Effector memory CD4-positive, alpha-beta T cell (primary cell): ENCODE data around the gene CYCS.
"Not testable (repeated sequence)": the region's sequence is repeated elsewhere in the genome, so short reads cannot be mapped to it uniquely, and the experiment has no call there.

ENCODE experiments used
- DNase-seq, 3 donors: peaks; one replicate each; pipeline ENCODE4 v3.0.0-alpha.2; 2020
- H3K27ac ChIP-seq: 2 replicates; pipeline ENCODE4 v1.7.0; 2013; ENCODE audit warnings: mild to moderate bottlenecking, low read length, moderate library complexity; ENCODE audit not compliant: insufficient read depth, poor library complexity, severe bottlenecking
- H3K27me3 ChIP-seq: replicated peaks from 2 replicates; pipeline ENCODE4 v1.7.0; 2013; ENCODE audit warnings: mild to moderate bottlenecking, low read length; ENCODE audit not compliant: insufficient read depth, control insufficient read depth, poor library complexity, severe bottlenecking
- H3K36me3 ChIP-seq: 2 replicates; pipeline ENCODE4 v1.7.0; 2013; ENCODE audit warnings: mild to moderate bottlenecking, low read length, moderate library complexity; ENCODE audit not compliant: control insufficient read depth, insufficient read depth
- H3K4me1 ChIP-seq: 2 replicates; pipeline ENCODE4 v1.7.0; 2013; ENCODE audit warnings: low read length, mild to moderate bottlenecking; ENCODE audit not compliant: control insufficient read depth, insufficient read depth, poor library complexity, severe bottlenecking
- H3K4me3 ChIP-seq: 2 replicates; pipeline ENCODE4 v1.7.0; 2013; ENCODE audit warnings: low read length, low read depth, mild to moderate bottlenecking; ENCODE audit not compliant: insufficient read depth, poor library complexity, severe bottlenecking
- H3K9me3 ChIP-seq: 2 replicates; pipeline ENCODE4 v1.7.0; 2013; ENCODE audit warnings: mild to moderate bottlenecking, low read length, moderate library complexity; ENCODE audit not compliant: control insufficient read depth

The CYCS gene

GRCh38 chr7:25098096-25099046 lies 26.7 kb downstream of the CYCS start:
- no peak overlapping the region for H3K27ac ChIP-seq
- H3K4me3 ChIP-seq, result no peak overlapping the region
- peak; percentile 29 to 46 (median 33) for DNase-seq
- no peaks in the 10 kb centered on the region for H3K27me3 ChIP-seq
- H3K9me3 ChIP-seq, result no peaks in the 10 kb centered on the region
- no peaks in the 10 kb centered on the region for H3K36me3 ChIP-seq
- no peaks in the 10 kb centered on the region for H3K4me1 ChIP-seq

- Histone ChIP-seq H3K27me3 (no peaks in the 10 kb centered on the region), H3K4me3 (no peak overlapping the region), H3K36me3 (no peaks in the 10 kb centered on the region), H3K9me3 (no peaks in the 10 kb centered on the region), H3K27ac (no peak overlapping the region), H3K4me1 (no peaks in the 10 kb centered on the region)
- DNase-seq, result no peak
These were observed 29.3 kb downstream of the CYCS start for GRCh38 chr7:25095516-25096345.

GRCh38 chr7:25093268-25093826 lies 31.7 kb downstream of the CYCS start:
- Histone ChIP-seq H3K36me3 (no peaks in the 10 kb centered on the region), H3K4me1 (no peaks in the 10 kb centered on the region), H3K9me3 (no peaks in the 10 kb centered on the region), H3K27me3 (no peaks in the 10 kb centered on the region), H3K27ac (no peak overlapping the region), H3K4me3 (no peak overlapping the region)
- peak; percentile 35 to 58 (median 48) for DNase-seq

GRCh38 chr7:25091779-25092178 lies 33.3 kb downstream of the CYCS start:
- H3K36me3 ChIP-seq, result no peaks in the 10 kb centered on the region
- DNase-seq, result no peak
- no peaks in the 10 kb centered on the region for H3K9me3 ChIP-seq
- no peak overlapping the region for H3K27ac ChIP-seq
- no peaks in the 10 kb centered on the region for H3K4me1 ChIP-seq
- H3K27me3 ChIP-seq, result no peaks in the 10 kb centered on the region
- no peak overlapping the region for H3K4me3 ChIP-seq

- Histone ChIP-seq H3K4me1 (no peaks in the 10 kb centered on the region), H3K36me3 (no peaks in the 10 kb centered on the region), H3K9me3 (no peaks in the 10 kb centered on the region), H3K27ac (no peak overlapping the region), H3K27me3 (no peaks in the 10 kb centered on the region), H3K4me3 (no peak overlapping the region)
- no peak for DNase-seq
These were observed 33.9 kb downstream of the CYCS start for GRCh38 chr7:25091176-25091575.

- Histone ChIP-seq H3K9me3 (no peaks in the 10 kb centered on the region), H3K27me3 (no peaks in the 10 kb centered on the region), H3K27ac (no peak overlapping the region), H3K4me1 (no peaks in the 10 kb centered on the region), H3K36me3 (no peaks in the 10 kb centered on the region), H3K4me3 (no peak overlapping the region)
- DNase-seq, result no peak
These were observed 34.7 kb downstream of the CYCS start for GRCh38 chr7:25090374-25090773.

- Histone ChIP-seq H3K4me3 (no peak overlapping the region), H3K4me1 (no peaks in the 10 kb centered on the region), H3K27me3 (no peaks in the 10 kb centered on the region), H3K27ac (no peak overlapping the region), H3K9me3 (no peaks in the 10 kb centered on the region), H3K36me3 (no peaks in the 10 kb centered on the region)
- no peak for DNase-seq
These were observed 37.2 kb downstream of the CYCS start for GRCh38 chr7:25087855-25088254.

- DNase-seq, result no peak
- H3K4me1 ChIP-seq, result no peaks in the 10 kb centered on the region
- no peak overlapping the region for H3K4me3 ChIP-seq
- H3K27ac ChIP-seq, result no peak overlapping the region
- no peaks in the 10 kb centered on the region for H3K27me3 ChIP-seq
- no peaks in the 10 kb centered on the region for H3K9me3 ChIP-seq
- no peaks in the 10 kb centered on the region for H3K36me3 ChIP-seq
These were observed 40.2 kb downstream of the CYCS start for GRCh38 chr7:25084821-25085220.

GRCh38 chr7:25083201-25083600 lies 41.9 kb downstream of the CYCS start:
- Histone ChIP-seq H3K27me3 (no peaks in the 10 kb centered on the region), H3K36me3 (no peaks in the 10 kb centered on the region), H3K9me3 (no peaks in the 10 kb centered on the region), H3K4me3 (no peak overlapping the region), H3K4me1 (no peaks in the 10 kb centered on the region), H3K27ac (no peak overlapping the region)
- no peak for DNase-seq

GRCh38 chr7:25082041-25082440 lies 43.0 kb downstream of the CYCS start:
- H3K4me3 ChIP-seq, H3K36me3 ChIP-seq, H3K9me3 ChIP-seq, DNase-seq, H3K27me3 ChIP-seq, H3K27ac ChIP-seq, H3K4me1 ChIP-seq: not testable (repeated sequence)
